B cell (primary cell): ENCODE data around the gene SLC6A7.

ENCODE experiments used
- CTCF ChIP-seq: fragments of 200-600 bp; IDR thresholded peaks from one replicate; pipeline ENCODE4 v1.8.0; 2022; ENCODE audit warnings: antibody characterized with exemption, mild to moderate bottlenecking
- EZH2 ChIP-seq: IDR thresholded peaks from 2 replicates; pipeline ENCODE4 v1.6.1; 2012; ENCODE audit warnings: borderline replicate concordance, low read depth, mild to moderate bottlenecking, moderate library complexity, low read length; ENCODE audit not compliant: insufficient read depth, poor library complexity, severe bottlenecking

- TF ChIP-seq CTCF (no peak), EZH2 (no peak)
Measured at GRCh38 chr5:150254774-150255173, 64.9 kb downstream of the SLC6A7 start.
